CD4-positive, CD25-positive, alpha-beta regulatory T cell (primary cell): ENCODE results near the gene SRSF3. TPM values are rescaled to one million over a fixed set of nuclear protein-coding genes. Genes with fewer than 3 reads are reported as not detected.

Experiments
- ATAC-seq, 2 donors: fragments of 150-1000 bp; cut with Tn5 transposase; one replicate each; pipeline ENCODE4 v1.10.0; 2021; ENCODE audit warnings: low read depth in 2 of 2, moderate number of reproducible peaks in 2 of 2, moderate library complexity in 1 of 2
- DNase-seq, 3 donors: peaks; one replicate each; pipeline versions ENCODE4 v3.0.0 to v3.0.0-alpha.2; 2012 to 2022; ENCODE audit warnings: mixed read lengths in 1 of 3
- H3K27ac ChIP-seq: one replicate; pipeline ENCODE4 v1.7.0; 2013; ENCODE audit warnings: mild to moderate bottlenecking, low read length; ENCODE audit not compliant: insufficient read depth, poor library complexity, severe bottlenecking
- H3K27me3 ChIP-seq: one replicate; pipeline ENCODE4 v1.7.0; 2013; ENCODE audit warnings: low read length; ENCODE audit not compliant: control insufficient read depth, insufficient read depth
- H3K36me3 ChIP-seq: one replicate; pipeline ENCODE4 v1.7.0; 2013; ENCODE audit warnings: mild to moderate bottlenecking, low read length, moderate library complexity; ENCODE audit not compliant: control insufficient read depth, insufficient read depth
- H3K4me1 ChIP-seq: 2 replicates; pipeline ENCODE4 v1.7.0; 2013; ENCODE audit warnings: mild to moderate bottlenecking, low read length; ENCODE audit not compliant: insufficient read depth, control insufficient read depth, poor library complexity, severe bottlenecking
- H3K4me3 ChIP-seq: one replicate; pipeline ENCODE4 v1.7.0; 2013; ENCODE audit warnings: low read depth, mild to moderate bottlenecking, low read length, moderate library complexity
- H3K9me3 ChIP-seq, 2 experiments: 1 replicate in 1 of 2; 2 replicates in 1 of 2; pipeline ENCODE4 v1.7.0; 2013; ENCODE audit warnings: low read length in 2 of 2, mild to moderate bottlenecking in 1 of 2, moderate library complexity in 1 of 2; ENCODE audit not compliant: control insufficient read depth in 2 of 2
- H3K27ac Mint-ChIP-seq, 3 donors: one replicate each; pipeline ENCODE4 v1.8.0; 2020 to 2022; ENCODE audit warnings: mild to moderate bottlenecking in 3 of 3, mixed read lengths in 3 of 3, moderate library complexity in 2 of 3
- H3K27me3 Mint-ChIP-seq: one replicate; pipeline ENCODE4 v1.8.0; 2022; ENCODE audit warnings: mild to moderate bottlenecking, mixed read lengths
- H3K36me3 Mint-ChIP-seq: one replicate; pipeline ENCODE4 v1.8.0; 2020; ENCODE audit warnings: mixed read lengths
- H3K4me1 Mint-ChIP-seq, 4 donors: one replicate each; pipeline ENCODE4 v1.8.0; 2020 to 2022; ENCODE audit warnings: mixed read lengths in 4 of 4, mild to moderate bottlenecking in 1 of 4
- H3K4me3 Mint-ChIP-seq, 4 donors: one replicate each; pipeline ENCODE4 v1.8.0; 2020 to 2022; ENCODE audit warnings: mild to moderate bottlenecking in 4 of 4, mixed read lengths in 4 of 4, moderate library complexity in 3 of 4
- H3K9me3 Mint-ChIP-seq, 7 donors: one replicate each; pipeline ENCODE4 v1.8.0; 2020 to 2022; ENCODE audit warnings: mixed read lengths in 7 of 7, mild to moderate bottlenecking in 3 of 7, moderate library complexity in 2 of 7
- polyA plus RNA-seq, 4 donors: library from polyadenylated mRNA; unstranded; fragments of 300-500 nt; fragmentation: Illumina TruSeq; gene quantifications; one replicate each; pipeline ENCODE4 v1.2.3, GENCODE V29; 2021
- total RNA-seq: library from RNA; stranded (reverse); gene quantifications from one replicate; pipeline ENCODE4 v1.2.3, GENCODE V29; 2022

Gene SRSF3
- total and polyA plus RNA-seq, 5 donors from 2014 or later = 398 to 731 (median 413) TPM

DNA sequence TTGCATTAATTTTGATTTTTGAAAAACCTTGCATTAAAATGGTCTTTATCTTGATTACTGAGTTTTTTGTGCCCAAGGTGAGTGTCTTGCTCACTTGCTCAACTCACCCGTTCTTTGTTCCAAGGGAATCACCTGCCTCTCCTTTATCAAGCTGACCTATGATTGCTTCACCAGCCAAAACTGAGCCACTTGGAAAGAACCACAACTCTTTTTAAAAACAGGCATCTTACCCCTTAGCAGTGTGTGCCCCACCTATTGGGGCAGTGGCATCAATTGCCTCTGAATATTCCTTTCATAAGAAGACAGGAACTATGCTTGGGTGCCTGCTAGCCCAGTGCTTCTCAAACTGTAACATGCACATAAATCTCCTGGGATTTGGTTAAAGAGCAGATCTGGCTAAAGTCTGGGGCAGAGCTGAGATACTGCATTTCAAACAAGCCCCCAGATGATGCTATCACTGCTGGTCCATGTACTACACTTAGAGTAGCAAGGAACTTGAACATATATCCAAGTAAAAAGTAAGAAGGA, 43.6 kb upstream of the SRSF3 start:
- no peaks in the 10 kb centered on the region for H3K27me3 Mint-ChIP-seq
- H3K36me3 Mint-ChIP-seq = peaks cover 4% of the 10 kb centered on the region
- peaks cover 0 to 2% (median 0%) of the 10 kb centered on the region in 7 donors for H3K9me3 Mint-ChIP-seq

DNA sequence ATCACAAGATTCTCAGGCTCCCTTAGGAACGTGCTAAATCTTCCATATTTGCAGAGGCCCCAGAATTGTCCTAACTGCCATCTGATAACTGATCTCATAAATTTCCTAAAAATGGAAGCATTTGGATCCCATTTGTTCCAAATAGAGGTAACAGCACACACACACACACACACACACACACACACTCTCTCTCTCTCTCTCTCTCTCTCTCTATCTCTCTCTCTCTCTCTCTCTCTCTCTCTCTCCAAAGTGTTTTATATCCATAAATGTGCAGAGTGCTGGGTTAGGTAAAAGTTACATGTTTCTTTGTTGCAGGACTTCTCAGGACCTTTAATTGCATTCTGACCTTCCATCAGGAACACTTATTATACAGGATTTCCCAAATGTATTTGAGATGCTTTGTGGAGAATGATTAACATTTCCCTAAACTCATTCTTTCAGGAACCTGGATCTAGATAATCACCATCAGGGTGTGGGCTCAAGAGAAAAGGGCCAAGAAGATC, 38.4 kb upstream of the SRSF3 start:
- Mint-ChIP-seq H3K9me3 (peaks cover 0 to 2% (median 0%) of the 10 kb centered on the region in 7 donors), H3K27me3 (peaks cover 25% of the 10 kb centered on the region), H3K27ac (no peak overlapping the region), H3K4me3 (no peak overlapping the region), H3K4me1 (peaks cover 2 to 12% (median 4%) of the 10 kb centered on the region in 4 donors), H3K36me3 (peaks cover 5% of the 10 kb centered on the region)
- ATAC-seq (no peak), DNase-seq (no peak)
- Histone ChIP-seq H3K27ac (no peak overlapping the region), H3K4me3 (no peak overlapping the region), H3K27me3 (no peaks in the 10 kb centered on the region), H3K9me3 (no peaks in the 10 kb centered on the region), H3K36me3 (no peaks in the 10 kb centered on the region), H3K4me1 (no peaks in the 10 kb centered on the region)

More for the DNA sequence above, 43.6 kb upstream of the SRSF3 start:
- no peak for ATAC-seq
- no peaks in the 10 kb centered on the region for H3K9me3 ChIP-seq
- Mint-ChIP-seq H3K4me3 (no peak overlapping the region), H3K4me1 (peaks cover 0 to 28% (median 17%) of the 10 kb centered on the region in 4 donors), H3K27ac (peak overlapping the region in 2 of 3 donors; percentile 59 to 75)
- H3K36me3 ChIP-seq = no peaks in the 10 kb centered on the region
- peaks cover 15% of the 10 kb centered on the region for H3K4me1 ChIP-seq
- H3K4me3 ChIP-seq = no peak overlapping the region
- no peak overlapping the region for H3K27ac ChIP-seq
- no peak for DNase-seq
- no peaks in the 10 kb centered on the region for H3K27me3 ChIP-seq

DNA sequence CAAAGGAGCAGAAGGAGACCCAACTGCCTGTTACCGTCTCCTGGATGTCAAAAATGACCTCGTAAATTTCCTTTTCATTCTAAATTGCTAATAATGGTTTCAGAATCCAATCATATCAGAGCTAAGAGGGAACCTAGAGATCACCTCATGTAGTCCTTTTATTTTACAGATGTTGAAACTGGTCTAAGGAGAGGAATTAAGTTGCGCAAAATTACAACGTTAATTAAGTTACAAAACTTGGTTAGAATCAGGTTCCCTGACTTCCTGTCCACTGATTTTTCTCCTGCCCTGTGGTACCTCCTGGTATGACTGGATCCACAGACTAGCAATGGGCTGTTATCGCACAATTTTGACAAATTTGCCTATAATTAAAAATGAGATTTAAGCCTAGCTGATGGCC, 37.9 kb upstream of the SRSF3 start:
- no peak for DNase-seq
- H3K27me3 Mint-ChIP-seq = peaks cover 29% of the 10 kb centered on the region
- ATAC-seq = no peak
- no peaks in the 10 kb centered on the region for H3K36me3 ChIP-seq
- H3K4me1 ChIP-seq = no peaks in the 10 kb centered on the region
- H3K36me3 Mint-ChIP-seq = peaks cover 5% of the 10 kb centered on the region
- no peak overlapping the region for H3K4me3 ChIP-seq
- H3K9me3 Mint-ChIP-seq = peaks cover 0 to 2% (median 0%) of the 10 kb centered on the region in 7 donors
- H3K9me3 ChIP-seq = no peaks in the 10 kb centered on the region
- H3K27ac ChIP-seq = no peak overlapping the region
- no peak overlapping the region for H3K4me3 Mint-ChIP-seq
- peaks cover 4 to 12% (median 5%) of the 10 kb centered on the region in 4 donors for H3K4me1 Mint-ChIP-seq
- no peak overlapping the region for H3K27ac Mint-ChIP-seq
- H3K27me3 ChIP-seq = no peaks in the 10 kb centered on the region

DNA sequence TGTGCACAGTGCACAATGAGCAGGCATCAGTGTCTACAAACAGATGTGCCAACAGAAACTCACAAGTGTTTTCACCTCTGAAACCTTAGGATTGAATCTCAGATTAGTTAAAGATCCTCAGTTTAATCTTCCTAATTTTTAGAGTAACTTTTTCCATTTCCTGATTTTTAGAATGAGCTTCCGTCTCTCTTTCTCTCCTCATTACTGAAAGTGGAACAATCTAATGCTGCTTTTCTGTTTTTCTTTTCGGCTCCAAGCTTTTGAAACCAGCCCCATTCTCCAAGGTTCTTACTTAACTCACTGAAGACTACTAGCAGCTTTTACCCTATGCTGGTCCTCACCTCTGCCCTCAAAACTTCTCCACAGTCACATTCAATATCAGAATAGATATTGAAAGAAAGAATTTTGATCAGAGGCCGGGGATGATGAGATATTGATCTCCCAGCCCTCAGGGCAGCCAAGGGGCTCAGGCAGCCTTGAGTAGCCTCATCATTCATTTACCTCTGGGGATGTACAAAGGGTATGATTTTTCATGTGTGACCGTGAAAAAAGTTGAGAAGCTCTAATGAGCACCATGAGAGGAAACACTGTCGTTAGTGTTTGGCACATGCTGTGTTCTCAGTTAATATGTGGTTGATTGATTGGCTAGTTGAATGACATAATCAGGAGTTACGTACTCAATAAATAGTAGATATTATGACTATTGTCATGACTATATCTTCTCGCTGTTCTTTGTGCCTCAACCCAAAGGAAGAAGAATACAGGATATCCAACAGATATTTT, 35.0 kb upstream of the SRSF3 start:
- Mint-ChIP-seq H3K9me3 (peaks cover 0 to 2% (median 0%) of the 10 kb centered on the region in 7 donors), H3K27ac (no peak overlapping the region), H3K4me3 (no peak overlapping the region), H3K4me1 (peaks cover 0 to 12% (median 5%) of the 10 kb centered on the region in 4 donors), H3K27me3 (peaks cover 42% of the 10 kb centered on the region), H3K36me3 (peaks cover 5% of the 10 kb centered on the region)
- ATAC-seq = no peak
- Histone ChIP-seq H3K36me3 (no peaks in the 10 kb centered on the region), H3K27ac (no peak overlapping the region), H3K27me3 (no peaks in the 10 kb centered on the region), H3K4me1 (no peaks in the 10 kb centered on the region), H3K9me3 (no peaks in the 10 kb centered on the region), H3K4me3 (no peak overlapping the region)
- DNase-seq = no peak

DNA sequence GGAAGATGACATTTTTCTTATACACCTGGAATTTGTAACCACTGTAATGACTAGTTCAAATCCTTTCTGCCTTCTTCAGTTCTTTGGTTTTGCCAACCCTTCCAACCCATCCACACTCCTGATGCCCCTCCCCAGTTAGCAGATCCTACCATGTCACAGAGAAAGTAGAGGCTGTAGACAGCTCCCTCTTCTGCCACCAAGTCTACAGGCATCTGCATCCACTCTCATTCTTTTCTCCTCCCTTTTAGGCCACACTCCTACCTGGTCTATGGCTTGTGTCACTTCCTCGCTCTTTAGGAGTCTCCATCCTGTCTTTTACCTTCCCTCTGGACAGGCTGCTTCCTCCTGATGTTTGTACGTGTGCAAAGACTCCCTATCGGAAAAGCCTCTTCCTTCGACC, 33.3 kb upstream of the SRSF3 start:
- no peaks in the 10 kb centered on the region for H3K9me3 ChIP-seq
- DNase-seq (no peak), ATAC-seq (no peak)
- Mint-ChIP-seq H3K27me3 (peaks cover 41% of the 10 kb centered on the region), H3K36me3 (peaks cover 5% of the 10 kb centered on the region), H3K27ac (peak overlapping the region in 1 of 3 donors; percentile 76), H3K4me3 (no peak overlapping the region), H3K9me3 (peaks cover 0 to 2% (median 0%) of the 10 kb centered on the region in 7 donors), H3K4me1 (peaks cover 0 to 10% (median 5%) of the 10 kb centered on the region in 4 donors)
- no peak overlapping the region for H3K4me3 ChIP-seq
- H3K4me1 ChIP-seq = no peaks in the 10 kb centered on the region
- H3K27me3 ChIP-seq = no peaks in the 10 kb centered on the region
- H3K36me3 ChIP-seq = no peaks in the 10 kb centered on the region
- no peak overlapping the region for H3K27ac ChIP-seq

DNA sequence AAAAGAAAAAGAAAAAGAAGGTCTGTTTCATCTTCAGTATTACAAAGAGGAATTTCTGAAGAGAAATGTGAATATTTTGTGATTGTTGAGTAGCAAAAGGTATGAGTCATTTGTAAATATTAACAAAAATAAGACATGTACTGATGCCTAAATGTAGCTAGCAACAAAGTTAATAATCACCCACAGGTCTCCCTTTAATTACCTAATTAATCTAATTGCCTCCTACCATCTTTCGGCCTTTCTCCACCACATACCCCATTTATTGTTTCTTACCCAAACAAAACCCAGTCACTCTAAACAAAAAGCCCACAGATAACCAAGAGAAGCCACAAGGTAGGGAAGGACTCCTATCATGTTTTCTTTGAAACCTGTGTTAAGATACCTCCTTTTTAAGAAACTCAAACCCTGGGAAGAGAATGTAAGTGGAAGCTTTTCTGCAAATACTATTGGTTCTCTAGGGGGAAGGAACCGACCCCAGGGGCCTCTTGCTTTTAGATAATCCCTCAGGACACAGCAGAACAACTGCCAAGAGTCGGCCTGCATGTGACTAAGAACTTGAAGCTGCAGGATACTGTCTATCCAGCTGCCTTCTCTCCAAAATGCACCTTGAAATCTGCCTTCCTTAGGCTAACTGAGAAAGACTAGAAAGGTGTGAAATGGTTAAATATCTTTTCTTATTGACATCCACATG, 30.8 kb upstream of the SRSF3 start:
- Mint-ChIP-seq H3K36me3 (peaks cover 5% of the 10 kb centered on the region), H3K27ac (peak overlapping the region in 1 of 3 donors; percentile 19), H3K4me3 (no peak overlapping the region), H3K9me3 (peaks cover 0 to 2% (median 0%) of the 10 kb centered on the region in 7 donors), H3K4me1 (peaks cover 0 to 7% (median 5%) of the 10 kb centered on the region in 4 donors), H3K27me3 (peaks cover 32% of the 10 kb centered on the region)
- no peak for DNase-seq
- no peak overlapping the region for H3K4me3 ChIP-seq
- ATAC-seq = no peak
- no peaks in the 10 kb centered on the region for H3K9me3 ChIP-seq
- H3K27ac ChIP-seq = no peak overlapping the region
- no peaks in the 10 kb centered on the region for H3K4me1 ChIP-seq
- no peaks in the 10 kb centered on the region for H3K27me3 ChIP-seq
- H3K36me3 ChIP-seq = no peaks in the 10 kb centered on the region

DNA sequence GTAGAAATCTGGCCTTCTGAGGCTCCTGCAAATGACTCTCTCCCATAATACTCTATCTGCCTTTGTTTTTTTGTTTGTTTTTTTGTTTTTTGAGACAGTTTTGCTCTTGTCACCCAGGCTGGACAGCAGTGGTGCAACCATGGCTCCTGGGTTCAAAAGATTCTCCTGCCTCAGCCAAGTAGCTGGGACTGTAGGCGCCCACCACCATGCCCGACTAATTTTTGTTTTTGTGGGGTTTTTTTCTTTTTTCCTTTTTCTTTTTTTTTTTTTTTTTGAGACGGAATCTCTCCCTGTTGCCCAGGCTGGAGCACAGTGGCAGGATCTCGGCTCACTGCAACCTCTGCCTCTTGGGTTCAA, 30.3 kb upstream of the SRSF3 start:
- Histone ChIP-seq H3K4me3 (no peak overlapping the region), H3K4me1 (no peaks in the 10 kb centered on the region), H3K36me3 (no peaks in the 10 kb centered on the region), H3K27me3 (no peaks in the 10 kb centered on the region), H3K9me3 (no peaks in the 10 kb centered on the region), H3K27ac (no peak overlapping the region)
- Mint-ChIP-seq H3K27me3 (peaks cover 31% of the 10 kb centered on the region), H3K4me3 (no peak overlapping the region), H3K36me3 (peaks cover 5% of the 10 kb centered on the region), H3K27ac (peak overlapping the region in 1 of 3 donors; percentile 19), H3K4me1 (peaks cover 0 to 6% (median 5%) of the 10 kb centered on the region in 4 donors), H3K9me3 (peaks cover 0 to 2% (median 0%) of the 10 kb centered on the region in 7 donors)
- DNase-seq (no peak), ATAC-seq (no peak)
